ENCODE data around the gene CHST11.

The CHST11 gene

GRCh38 chr12:104635607-104636343, 179.0 kb downstream of the CHST11 start:
- no peak for DNase-seq

GRCh38 chr12:104636496-104636895, 179.7 kb downstream of the CHST11 start:
- DNase-seq = no peak

GRCh38 chr12:104637604-104638003, 180.9 kb downstream of the CHST11 start:
- DNase-seq = no peak

- DNase-seq = no peak
Observed at GRCh38 chr12:104638218-104638850, 181.6 kb downstream of the CHST11 start.

GRCh38 chr12:104638851-104639240, 182.1 kb downstream of the CHST11 start:
- DNase-seq = no peak

- DNase-seq = no peak
Observed at GRCh38 chr12:104640956-104641355, 184.2 kb downstream of the CHST11 start.

- DNase-seq = no peak
Observed at GRCh38 chr12:104641862-104642261, 185.1 kb downstream of the CHST11 start.

- DNase-seq = peak in 1 of 2 donors; percentile 17
Observed at GRCh38 chr12:104643093-104643818, 186.5 kb downstream of the CHST11 start.

GRCh38 chr12:104643819-104644669, 187.3 kb downstream of the CHST11 start:
- peak in 1 of 2 donors; percentile 17 for DNase-seq

GRCh38 chr12:104648756-104649155, 192.0 kb downstream of the CHST11 start:
- no peak for DNase-seq

GRCh38 chr12:104649217-104649824, 192.6 kb downstream of the CHST11 start:
- peak in 1 of 2 donors; percentile 49 for DNase-seq

GRCh38 chr12:104649921-104650320, 193.2 kb downstream of the CHST11 start:
- DNase-seq = no peak

GRCh38 chr12:104650541-104650940, 193.8 kb downstream of the CHST11 start:
- DNase-seq = no peak

GRCh38 chr12:104651811-104652210, 195.1 kb downstream of the CHST11 start:
- DNase-seq = no peak

GRCh38 chr12:104652358-104652757, 195.6 kb downstream of the CHST11 start:
- no peak for DNase-seq

- no peak for DNase-seq
Observed at GRCh38 chr12:104652910-104653309, 196.2 kb downstream of the CHST11 start.

GRCh38 chr12:104653730-104654664, 197.2 kb downstream of the CHST11 start:
- no peak for DNase-seq

GRCh38 chr12:104654665-104655609, 198.2 kb downstream of the CHST11 start:
- no peak for DNase-seq

GRCh38 chr12:104656383-104656782, 199.6 kb downstream of the CHST11 start:
- DNase-seq = no peak

- DNase-seq = no peak
Observed at GRCh38 chr12:104656921-104657320, 200.2 kb downstream of the CHST11 start.
